GM18498 (cell line): ENCODE data around the gene AKAP6.
A peak's percentile ranks its signal among the peaks of the same experiment; 100 is the strongest.

Experiments used
- ATAC-seq: cut with Tn5 transposase; IDR thresholded peaks from one replicate; pipeline ENCODE4 v1.9.1; 2021; ENCODE audit warnings: mild to moderate bottlenecking, moderate library complexity; ENCODE audit not compliant: unreplicated experiment

AKAP6 gene

GRCh38 chr14:32332415-32333316, 3.6 kb downstream of the AKAP6 start:
- no peak for ATAC-seq

- no peak for ATAC-seq
Observed at GRCh38 chr14:32336702-32337101, 7.6 kb downstream of the AKAP6 start.

GRCh38 chr14:32337759-32338158, 8.7 kb downstream of the AKAP6 start:
- no peak for ATAC-seq

- no peak for ATAC-seq
Observed at GRCh38 chr14:32339188-32339587, 10.1 kb downstream of the AKAP6 start.

- no peak for ATAC-seq
Observed at GRCh38 chr14:32341947-32342846, 13.1 kb downstream of the AKAP6 start.

- no peak for ATAC-seq
Observed at GRCh38 chr14:32342847-32343194, 13.7 kb downstream of the AKAP6 start.

GRCh38 chr14:32343926-32344430, 14.9 kb downstream of the AKAP6 start:
- ATAC-seq, result no peak

- no peak for ATAC-seq
Observed at GRCh38 chr14:32345311-32345791, 16.3 kb downstream of the AKAP6 start.

- no peak for ATAC-seq
Observed at GRCh38 chr14:32349322-32349721, 20.2 kb downstream of the AKAP6 start.

GRCh38 chr14:32350020-32350419, 20.9 kb downstream of the AKAP6 start:
- ATAC-seq, result peak; percentile 99

- ATAC-seq, result no peak
Observed at GRCh38 chr14:32352631-32353030, 23.5 kb downstream of the AKAP6 start.

- no peak for ATAC-seq
Observed at GRCh38 chr14:32354716-32355115, 25.6 kb downstream of the AKAP6 start.

GRCh38 chr14:32358781-32359180, 29.7 kb downstream of the AKAP6 start:
- ATAC-seq, result no peak

- ATAC-seq, result no peak
Observed at GRCh38 chr14:32361674-32362073, 32.6 kb downstream of the AKAP6 start.

- ATAC-seq, result no peak
Observed at GRCh38 chr14:32363761-32364160, 34.7 kb downstream of the AKAP6 start.

- no peak for ATAC-seq
Observed at GRCh38 chr14:32364941-32365340, 35.8 kb downstream of the AKAP6 start.

- no peak for ATAC-seq
Observed at GRCh38 chr14:32366256-32366879, 37.3 kb downstream of the AKAP6 start.

- ATAC-seq, result no peak
Observed at GRCh38 chr14:32366986-32367385, 37.9 kb downstream of the AKAP6 start.

- ATAC-seq, result no peak
Observed at GRCh38 chr14:32367516-32367915, 38.4 kb downstream of the AKAP6 start.

GRCh38 chr14:32368107-32368506, 39.0 kb downstream of the AKAP6 start:
- ATAC-seq, result no peak

GRCh38 chr14:32370714-32371113, 41.6 kb downstream of the AKAP6 start:
- ATAC-seq, result no peak
